ENCODE data around the gene ZFP69B.

The ZFP69B gene
- total RNA-seq, result 0.13 to 3.7 (median 1.7) reads per million in 17 experiments

DNA sequence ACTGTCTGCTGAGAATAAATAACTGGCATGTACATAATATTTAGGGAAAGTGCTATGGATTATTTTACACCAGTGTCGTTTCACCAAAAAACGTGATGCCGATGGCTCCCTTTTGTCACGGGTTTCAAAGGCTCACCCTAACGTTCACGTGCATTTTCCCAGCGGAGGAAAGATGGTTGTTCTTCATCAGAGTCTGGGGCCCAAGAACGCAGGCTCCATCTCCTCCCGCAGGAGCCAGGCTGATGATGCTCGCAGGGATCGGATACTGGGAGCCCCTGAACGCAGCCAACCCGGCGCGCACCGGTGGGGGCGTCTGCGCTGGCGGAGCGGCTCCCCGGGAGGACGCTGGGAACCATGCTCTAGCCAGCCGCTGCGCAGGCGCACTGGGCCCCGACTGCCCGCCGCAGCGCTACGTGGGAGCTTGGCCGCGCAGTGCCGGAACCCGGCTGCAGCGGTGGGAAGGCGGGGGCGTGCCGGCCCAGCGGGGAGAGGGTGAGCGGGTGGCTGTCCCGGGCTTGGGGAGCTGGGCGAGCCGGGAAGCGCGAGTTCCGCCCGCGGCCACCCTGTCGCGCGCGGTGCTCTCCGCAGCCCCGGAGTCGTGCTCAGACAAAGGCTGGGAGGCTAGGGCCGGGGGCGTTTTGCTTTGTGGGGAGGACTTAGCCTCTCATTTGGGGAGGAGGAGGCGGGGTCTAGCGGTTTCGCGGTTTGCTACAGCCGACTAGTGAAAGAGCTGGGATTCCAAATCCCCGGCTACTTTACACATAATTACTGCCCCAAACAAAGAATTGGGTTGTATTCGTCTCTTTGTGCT, at the start of gene ZFP69B:
TSS of gene ZFP69B (plus strand) at position 793 of the 811 bp plus-strand sequence. CDS start 486 bp downstream, outside the sequence.
- DNase-seq, result peak; percentile 92 to 98 (median 96)

DNA sequence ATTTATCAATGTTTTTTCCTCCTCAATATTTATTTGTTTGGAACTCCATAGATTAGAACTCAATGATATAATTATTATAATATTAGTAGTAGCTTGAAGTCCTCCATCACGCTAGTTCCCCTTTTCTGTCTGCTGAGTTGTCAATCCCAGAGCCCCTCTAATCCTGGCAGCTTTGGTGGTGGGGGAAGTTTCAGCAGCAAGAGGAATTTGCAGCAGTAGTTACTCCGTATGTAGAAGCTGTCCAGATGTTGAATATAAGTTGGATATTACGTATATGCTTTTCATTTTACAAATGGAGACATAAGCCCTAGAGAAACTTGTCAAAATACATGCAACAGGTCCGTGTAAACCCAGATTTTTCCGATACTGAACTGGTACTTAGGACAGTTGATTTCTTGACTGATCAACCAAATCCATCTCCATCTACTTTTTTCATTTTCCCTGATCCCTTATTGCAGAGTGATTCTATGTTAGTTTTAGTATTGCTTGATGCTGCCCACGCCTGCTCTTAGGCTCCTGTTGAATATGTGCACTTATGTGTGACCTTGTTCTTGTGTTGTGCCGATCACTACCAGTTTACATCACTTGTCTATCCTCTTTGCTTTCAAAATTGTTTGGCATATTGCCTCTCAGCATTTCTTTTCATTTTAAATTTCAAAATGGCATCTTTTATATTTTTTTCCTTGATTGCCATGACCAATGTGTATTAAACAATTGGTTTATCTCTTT, 48.6 kb upstream of the ZFP69B start:
- DNase-seq, result peak; percentile 26 to 58 (median 52)

DNA sequence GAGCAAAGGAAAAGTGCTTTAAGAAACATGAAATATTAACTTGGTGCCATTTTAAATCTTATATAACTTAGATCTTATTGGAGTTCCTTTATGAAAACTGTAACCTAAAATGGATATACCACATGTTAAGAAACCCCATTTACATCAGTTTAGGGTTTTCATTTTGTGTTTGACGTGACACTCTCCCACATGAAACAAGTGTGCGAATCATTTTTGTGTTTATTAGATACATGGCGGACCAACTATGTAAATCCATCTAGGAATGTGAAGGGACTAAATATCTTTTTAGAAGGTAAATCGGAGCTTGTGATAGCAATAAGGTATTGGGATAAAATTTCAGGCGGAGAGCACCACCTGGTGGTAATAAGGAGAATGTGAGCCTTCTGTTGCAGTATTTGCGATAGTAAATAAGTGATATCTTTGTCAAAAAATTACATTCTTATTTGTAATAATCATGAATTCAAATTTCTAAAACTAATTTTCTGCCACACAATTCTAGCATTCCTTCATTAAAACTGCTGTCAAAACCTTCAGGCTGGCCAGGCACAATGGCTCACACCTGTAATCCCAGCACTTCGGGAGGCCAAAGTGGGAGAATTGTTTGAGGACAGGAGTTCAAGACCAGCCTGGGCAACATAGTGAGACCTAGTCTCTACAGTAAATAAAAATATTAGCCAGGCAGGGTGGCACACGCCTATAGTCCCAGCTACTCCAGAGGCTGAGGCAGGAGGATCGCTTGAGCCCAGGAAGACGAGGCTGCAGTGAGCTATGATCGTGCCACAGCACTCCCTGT, 45.4 kb upstream of the ZFP69B start:
- DNase-seq, result peak; percentile 53 to 78 (median 66)

- no peak for DNase-seq
Measured at GRCh38 chr1:40405812-40406211, 44.5 kb upstream of the ZFP69B start.

GRCh38 chr1:40407453-40407852, 42.8 kb upstream of the ZFP69B start:
- no peak for DNase-seq

GRCh38 chr1:40409467-40409866, 40.8 kb upstream of the ZFP69B start:
- no peak for DNase-seq

DNA sequence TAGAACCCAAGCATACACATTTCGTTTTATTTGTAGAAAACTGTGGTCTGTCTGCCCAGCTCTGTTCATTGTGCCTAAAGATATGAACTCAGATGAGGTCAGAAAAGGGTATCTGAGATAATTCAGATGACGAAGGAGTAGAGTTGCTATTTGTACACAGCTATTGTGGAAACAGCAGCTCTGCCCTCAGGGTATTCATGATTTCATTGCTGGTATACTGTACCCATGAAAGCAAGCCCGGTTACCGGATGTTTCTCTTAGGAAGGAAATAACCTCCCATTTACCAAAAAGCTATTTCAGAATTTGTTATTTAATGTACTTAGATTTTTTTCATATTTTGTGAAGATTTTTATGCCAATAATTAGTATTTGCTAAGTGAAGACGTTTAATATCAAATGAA, 39.0 kb upstream of the ZFP69B start:
- no peak for DNase-seq

DNA sequence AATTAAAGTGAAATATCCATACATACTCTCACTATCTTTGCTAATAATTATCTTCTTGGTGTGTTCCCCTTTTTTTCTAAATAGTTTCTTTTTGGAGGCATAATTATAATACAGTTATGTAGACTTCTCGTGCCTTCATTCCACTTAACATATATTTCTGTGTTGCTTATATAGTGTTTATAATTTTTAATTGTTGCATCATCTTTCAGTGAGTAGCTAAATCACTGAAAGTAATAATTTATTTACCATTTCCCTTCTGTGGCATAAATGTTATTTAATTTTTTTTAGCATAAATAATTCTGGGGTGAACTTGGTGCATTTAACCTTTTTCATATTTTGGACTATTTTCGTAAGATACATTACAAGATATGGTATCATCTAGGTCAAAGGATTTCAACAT, 38.4 kb upstream of the ZFP69B start:
- DNase-seq, result no peak

DNA sequence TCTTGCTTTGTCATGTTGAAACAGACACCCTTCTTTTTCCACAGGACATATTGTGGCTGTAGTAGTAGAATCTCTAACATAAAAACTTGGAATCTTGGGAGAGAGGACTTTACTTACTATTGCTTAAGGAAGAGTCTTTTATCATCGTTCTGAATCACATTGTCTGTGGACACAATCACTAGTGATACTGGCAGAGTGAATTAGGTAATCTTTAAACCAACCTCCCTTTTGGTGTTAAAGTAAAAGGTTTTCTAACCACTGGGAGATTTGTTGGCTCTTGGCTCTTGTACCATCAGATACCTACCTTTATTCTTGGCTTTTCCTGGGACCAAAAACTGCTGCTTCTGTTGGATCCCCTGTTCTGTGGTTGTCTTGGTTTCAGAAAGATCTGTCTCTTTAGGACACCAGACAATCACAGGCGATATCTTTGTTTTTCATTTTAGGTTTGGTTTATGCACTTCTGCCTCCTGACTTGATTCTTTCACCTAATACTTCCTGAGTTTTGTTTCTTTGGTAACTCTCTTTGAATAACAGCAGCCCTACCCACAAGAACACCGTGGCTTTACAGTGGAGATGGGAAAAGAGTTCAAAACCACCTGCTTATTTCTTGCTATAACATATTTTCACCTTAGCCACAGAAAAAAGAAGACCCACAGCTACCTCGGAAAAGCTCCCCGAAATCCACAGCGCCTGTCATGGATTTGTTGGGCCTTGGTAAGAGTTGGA, 36.6 kb upstream of the ZFP69B start:
- DNase-seq, result no peak

- DNase-seq, result no peak
Measured at GRCh38 chr1:40414331-40414730, 35.9 kb upstream of the ZFP69B start.

- DNase-seq, result no peak
Measured at GRCh38 chr1:40416709-40417108, 33.6 kb upstream of the ZFP69B start.

DNA sequence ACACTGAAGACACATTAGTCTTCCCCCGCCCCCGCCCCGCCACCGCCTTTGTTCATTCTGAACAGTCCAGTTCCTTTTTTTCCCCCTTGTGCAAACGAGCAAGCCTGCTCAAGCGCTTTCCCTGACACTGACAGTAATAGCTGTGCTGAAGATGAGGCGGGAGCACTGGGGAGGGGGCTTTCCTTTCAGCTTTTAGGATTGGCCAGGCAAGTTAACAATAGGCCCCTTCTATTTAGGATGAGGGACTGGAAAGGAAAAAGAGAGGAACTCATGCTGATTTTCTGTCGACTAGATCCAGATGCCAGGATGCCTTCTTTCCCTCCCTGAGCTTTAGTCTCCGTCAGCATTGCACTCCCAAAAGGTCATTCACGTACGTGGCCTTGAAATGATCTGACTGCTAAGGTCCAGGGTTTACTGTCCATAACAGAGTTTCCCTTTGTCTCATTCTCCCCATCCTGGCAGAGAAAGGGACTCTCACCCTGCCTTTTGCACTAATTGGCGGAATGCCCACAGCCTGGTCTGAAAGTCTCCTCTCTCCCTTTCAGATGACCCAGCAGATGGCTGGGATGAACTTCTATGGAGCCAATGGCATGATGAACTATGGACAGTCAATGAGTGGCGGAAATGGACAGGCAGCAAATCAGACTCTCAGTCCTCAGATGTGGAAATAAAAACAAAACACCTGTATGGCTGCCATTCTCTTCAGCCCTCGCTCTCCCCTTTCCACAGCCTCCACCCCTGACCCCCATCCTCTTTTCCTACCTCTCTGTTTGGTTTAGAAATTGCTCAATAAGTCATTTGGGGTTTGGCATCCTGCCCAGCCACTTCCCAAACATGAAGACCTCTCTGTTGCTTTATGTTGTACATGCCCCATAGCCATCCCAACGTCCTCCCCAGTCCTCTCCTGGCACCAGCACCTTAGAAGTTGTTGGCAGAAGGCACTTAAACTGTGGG, 28.6 kb upstream of the ZFP69B start:
- peak; percentile 73 to 85 (median 82) for DNase-seq

GRCh38 chr1:40422630-40423263, 27.5 kb upstream of the ZFP69B start:
- no peak for DNase-seq

GRCh38 chr1:40423264-40423642, 27.0 kb upstream of the ZFP69B start:
- peak; percentile 76 to 92 (median 84) for DNase-seq

- DNase-seq, result no peak
Measured at GRCh38 chr1:40423951-40424618, 26.2 kb upstream of the ZFP69B start.

- peak in 3 of 4 experiments; percentile 24 to 29 (median 24) for DNase-seq
Measured at GRCh38 chr1:40425198-40425597, 25.1 kb upstream of the ZFP69B start.

GRCh38 chr1:40431385-40431784, 18.9 kb upstream of the ZFP69B start:
- no peak for DNase-seq

- DNase-seq, result no peak
Measured at GRCh38 chr1:40432644-40433390, 17.5 kb upstream of the ZFP69B start.

DNA sequence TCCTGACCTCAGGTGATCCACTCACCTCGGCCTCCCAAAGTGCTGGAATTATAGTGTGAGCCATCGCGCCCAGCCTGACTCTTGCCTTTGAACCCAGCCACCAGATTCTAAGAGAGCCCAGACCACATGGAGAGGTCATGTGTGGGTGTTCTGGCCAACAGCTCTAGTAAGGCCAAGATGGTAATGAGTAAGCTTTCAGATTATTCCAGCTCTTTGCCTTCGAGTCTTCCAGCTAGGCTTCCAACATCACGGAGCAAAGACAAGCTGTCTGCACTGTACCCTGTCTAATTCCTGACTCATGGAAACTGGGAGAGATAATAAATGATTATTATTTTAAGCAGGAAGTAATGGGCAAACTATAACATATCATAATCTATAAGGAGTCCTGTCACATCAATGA, 14.8 kb upstream of the ZFP69B start:
- no peak for DNase-seq

Data from suppressor macrophage (primary cell).